ENCODE results near the gene KDF1. TPM values are rescaled to one million over a fixed set of nuclear protein-coding genes. Genes with fewer than 3 reads are reported as not detected.

Gene KDF1
- total and polyA plus RNA-seq, 2 of the 13 experiments (the other 11 are each of a cell fraction or from before 2014, with no cell fraction given) = 1.9 to 4.9 TPM

GRCh38 chr1:26921540-26922430 lies 38.5 kb downstream of the KDF1 start, which contains the start of gene NUDC (continued):
- TF ChIP-seq FOXA1 (IDR thresholded peaks at IDR 0.05) = no peak
- peak; percentile 15; the same call in 1 of the 2 replicates for TF ChIP-seq FOXA1 (CRISPR knock-in tag; IDR thresholded peaks at IDR 0.05)
- no peak for TF ChIP-seq IRF2 (CRISPR knock-in tag; IDR thresholded peaks at IDR 0.05)
- TF ChIP-seq ZNF335 (CRISPR knock-in tag; IDR thresholded peaks at IDR 0.05) = no peak
- TF ChIP-seq ZNF563 (CRISPR knock-in tag; IDR thresholded peaks at IDR 0.05) = peak; percentile 93
- 0 out of 2 replicates have a peak, but pooled peaks have one; percentile 21 for TF ChIP-seq RFX5 (IDR thresholded peaks at IDR 0.05; ENCODE audit: low read depth, low read length)
- TF ChIP-seq ZNF205 (CRISPR knock-in tag; IDR thresholded peaks at IDR 0.05) = peak; percentile 10; the same call in 1 of the 2 replicates
- TF ChIP-seq ZNF256 (CRISPR knock-in tag; conservative IDR thresholded peaks at IDR 0.05) = 0 out of 2 replicates have a peak, but pooled peaks have one; percentile 30
- no peak; the same call in 1 of the 2 replicates for TF ChIP-seq SMAD1 (CRISPR knock-in tag; IDR thresholded peaks at IDR 0.05; ENCODE audit: borderline replicate concordance, low read depth)
- TF ChIP-seq, protein P1, sequence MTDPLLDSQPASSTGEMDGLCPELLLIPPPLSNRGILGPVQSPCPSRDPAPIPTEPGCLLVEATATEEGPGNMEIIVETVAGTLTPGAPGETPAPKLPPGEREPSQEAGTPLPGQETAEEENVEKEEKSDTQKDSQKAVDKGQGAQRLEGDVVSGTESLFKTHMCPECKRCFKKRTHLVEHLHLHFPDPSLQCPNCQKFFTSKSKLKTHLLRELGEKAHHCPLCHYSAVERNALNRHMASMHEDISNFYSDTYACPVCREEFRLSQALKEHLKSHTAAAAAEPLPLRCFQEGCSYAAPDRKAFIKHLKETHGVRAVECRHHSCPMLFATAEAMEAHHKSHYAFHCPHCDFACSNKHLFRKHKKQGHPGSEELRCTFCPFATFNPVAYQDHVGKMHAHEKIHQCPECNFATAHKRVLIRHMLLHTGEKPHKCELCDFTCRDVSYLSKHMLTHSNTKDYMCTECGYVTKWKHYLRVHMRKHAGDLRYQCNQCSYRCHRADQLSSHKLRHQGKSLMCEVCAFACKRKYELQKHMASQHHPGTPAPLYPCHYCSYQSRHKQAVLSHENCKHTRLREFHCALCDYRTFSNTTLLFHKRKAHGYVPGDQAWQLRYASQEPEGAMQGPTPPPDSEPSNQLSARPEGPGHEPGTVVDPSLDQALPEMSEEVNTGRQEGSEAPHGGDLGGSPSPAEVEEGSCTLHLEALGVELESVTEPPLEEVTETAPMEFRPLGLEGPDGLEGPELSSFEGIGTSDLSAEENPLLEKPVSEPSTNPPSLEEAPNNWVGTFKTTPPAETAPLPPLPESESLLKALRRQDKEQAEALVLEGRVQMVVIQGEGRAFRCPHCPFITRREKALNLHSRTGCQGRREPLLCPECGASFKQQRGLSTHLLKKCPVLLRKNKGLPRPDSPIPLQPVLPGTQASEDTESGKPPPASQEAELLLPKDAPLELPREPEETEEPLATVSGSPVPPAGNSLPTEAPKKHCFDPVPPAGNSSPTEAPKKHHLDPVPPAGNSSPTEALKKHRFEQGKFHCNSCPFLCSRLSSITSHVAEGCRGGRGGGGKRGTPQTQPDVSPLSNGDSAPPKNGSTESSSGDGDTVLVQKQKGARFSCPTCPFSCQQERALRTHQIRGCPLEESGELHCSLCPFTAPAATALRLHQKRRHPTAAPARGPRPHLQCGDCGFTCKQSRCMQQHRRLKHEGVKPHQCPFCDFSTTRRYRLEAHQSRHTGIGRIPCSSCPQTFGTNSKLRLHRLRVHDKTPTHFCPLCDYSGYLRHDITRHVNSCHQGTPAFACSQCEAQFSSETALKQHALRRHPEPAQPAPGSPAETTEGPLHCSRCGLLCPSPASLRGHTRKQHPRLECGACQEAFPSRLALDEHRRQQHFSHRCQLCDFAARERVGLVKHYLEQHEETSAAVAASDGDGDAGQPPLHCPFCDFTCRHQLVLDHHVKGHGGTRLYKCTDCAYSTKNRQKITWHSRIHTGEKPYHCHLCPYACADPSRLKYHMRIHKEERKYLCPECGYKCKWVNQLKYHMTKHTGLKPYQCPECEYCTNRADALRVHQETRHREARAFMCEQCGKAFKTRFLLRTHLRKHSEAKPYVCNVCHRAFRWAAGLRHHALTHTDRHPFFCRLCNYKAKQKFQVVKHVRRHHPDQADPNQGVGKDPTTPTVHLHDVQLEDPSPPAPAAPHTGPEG (CRISPR knock-in tag; IDR thresholded peaks at IDR 0.05) = peak; percentile 64; the same call in 1 of the 2 replicates
- TF ChIP-seq SRSF9 (IDR thresholded peaks at IDR 0.05; ENCODE audit: borderline replicate concordance, insufficient read depth, low read depth, low read length, poor library complexity, severe bottlenecking) = no peak
- peak; percentile 45; the same call in 1 of the 2 replicates for TF ChIP-seq ETV6 (CRISPR knock-in tag; conservative IDR thresholded peaks at IDR 0.05)
- TF ChIP-seq ZBTB38 (CRISPR knock-in tag; IDR thresholded peaks at IDR 0.05) = peak; percentile 79
- peak; percentile 50; the same call in 1 of the 2 replicates for TF ChIP-seq FOXO1 (CRISPR knock-in tag; IDR thresholded peaks at IDR 0.05)
- TF ChIP-seq SIN3A (IDR thresholded peaks at IDR 0.05; ENCODE audit: borderline replicate concordance, low read depth, low read length) = no peak
- peak; percentile 87 for TF ChIP-seq ZNF777 (CRISPR knock-in tag; IDR thresholded peaks at IDR 0.05)
- TF ChIP-seq PBX3 (CRISPR knock-in tag; IDR thresholded peaks at IDR 0.05; ENCODE audit: borderline replicate concordance) = no peak
- TF ChIP-seq TBX2 (CRISPR knock-in tag; IDR thresholded peaks at IDR 0.05; ENCODE audit: borderline replicate concordance) = peak; percentile 78
- TF ChIP-seq, protein P2, sequence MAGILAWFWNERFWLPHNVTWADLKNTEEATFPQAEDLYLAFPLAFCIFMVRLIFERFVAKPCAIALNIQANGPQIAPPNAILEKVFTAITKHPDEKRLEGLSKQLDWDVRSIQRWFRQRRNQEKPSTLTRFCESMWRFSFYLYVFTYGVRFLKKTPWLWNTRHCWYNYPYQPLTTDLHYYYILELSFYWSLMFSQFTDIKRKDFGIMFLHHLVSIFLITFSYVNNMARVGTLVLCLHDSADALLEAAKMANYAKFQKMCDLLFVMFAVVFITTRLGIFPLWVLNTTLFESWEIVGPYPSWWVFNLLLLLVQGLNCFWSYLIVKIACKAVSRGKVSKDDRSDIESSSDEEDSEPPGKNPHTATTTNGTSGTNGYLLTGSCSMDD (CRISPR knock-in tag; IDR thresholded peaks at IDR 0.05) = no peak
